GM12864 (cell line): Measurements from ENCODE around the gene SLC2A4.
A peak's percentile ranks its signal among the peaks of the same experiment; 100 is the strongest.

Experiments
- DNase-seq: peaks from one replicate; pipeline ENCODE4 v3.0.0-alpha.2; 2011; ENCODE audit warnings: low read depth
- H3K4me3 ChIP-seq: 2 replicates; pipeline ENCODE4 v1.5.1; 2011; ENCODE audit warnings: mild to moderate bottlenecking, low read depth, low read length, control low read depth
- CTCF ChIP-seq: IDR thresholded peaks from 2 replicates; pipeline ENCODE4 v1.5.1; 2011; ENCODE audit warnings: low read depth, mild to moderate bottlenecking, moderate library complexity, low read length, control low read depth, inconsistent platforms; ENCODE audit errors: missing control alignments

The SLC2A4 gene

GRCh38 chr17:7280519-7281073 lies 922 bp upstream of the SLC2A4 start:
- H3K4me3 ChIP-seq, result peak overlapping the region; percentile 57
- peak; percentile 97 for TF ChIP-seq CTCF
- peak; percentile 59 for DNase-seq

GRCh38 chr17:7281953-7282751 lies 634 bp downstream of the SLC2A4 start:
- H3K4me3 ChIP-seq, result peak overlapping the region; percentile 57; the same call in 1 of the 2 replicates
- no peak for DNase-seq
- no peak for TF ChIP-seq CTCF

- peak; percentile 21 for TF ChIP-seq CTCF
- DNase-seq, result no peak
- no peak overlapping the region for H3K4me3 ChIP-seq
These were observed 1.3 kb downstream of the SLC2A4 start for GRCh38 chr17:7282752-7283321.

- H3K4me3 ChIP-seq, result no peak overlapping the region
- no peak for DNase-seq
- no peak for TF ChIP-seq CTCF
These were observed 2.1 kb downstream of the SLC2A4 start for GRCh38 chr17:7283471-7284216.

- no peak overlapping the region for H3K4me3 ChIP-seq
- TF ChIP-seq CTCF, result no peak
- no peak for DNase-seq
These were observed 3.4 kb downstream of the SLC2A4 start for GRCh38 chr17:7284911-7285310.

GRCh38 chr17:7285679-7286078 lies 4.2 kb downstream of the SLC2A4 start:
- DNase-seq, result no peak
- no peak overlapping the region for H3K4me3 ChIP-seq
- TF ChIP-seq CTCF, result no peak
